Astrocyte of the spinal cord (primary cell): Measurements from ENCODE around the gene HMGB2.
A peak's percentile ranks its signal among the peaks of the same experiment; 100 is the strongest.

Source experiments
- DNase-seq: peaks from one replicate; pipeline ENCODE4 v3.0.0; 2011; ENCODE audit warnings: low read depth, low spot score
- H3K4me3 ChIP-seq: 2 replicates; pipeline ENCODE4 v1.5.1; 2011; ENCODE audit warnings: low read depth, mild to moderate bottlenecking, low read length, moderate library complexity
- in situ Hi-C: cut with HindIII; loops from 2 replicates; pipeline ENCODE4 v1.10.0; 2017; ENCODE audit warnings: low sequenced_read_pairs
- TF ChIP-seq, protein P1 (sequence below): IDR thresholded peaks from 2 replicates; pipeline ENCODE4 v1.5.1; 2012; ENCODE audit warnings: low read depth, mild to moderate bottlenecking, low read length, inconsistent platforms

The HMGB2 gene

DNA sequence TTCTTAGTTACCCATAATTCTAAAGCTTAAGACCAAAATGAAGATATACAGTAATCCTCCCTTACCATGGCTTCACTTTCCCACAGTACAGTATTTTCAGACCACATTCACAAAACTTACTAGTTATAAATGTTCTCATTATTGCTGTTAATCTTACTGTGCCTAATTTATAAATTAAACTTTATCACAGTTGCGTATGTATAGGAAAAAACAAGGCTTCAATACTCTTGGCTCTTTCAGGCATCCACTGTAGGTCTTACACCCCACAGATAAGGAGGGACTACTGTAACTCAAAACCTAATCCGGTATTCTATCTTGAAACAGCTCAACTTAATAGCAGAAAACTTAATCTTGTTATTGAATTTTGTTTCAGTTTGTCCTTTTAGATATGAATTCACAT lies 3.6 kb downstream of the HMGB2 start:
- in situ Hi-C loops, result no loop called here
- TF ChIP-seq, protein P1, sequence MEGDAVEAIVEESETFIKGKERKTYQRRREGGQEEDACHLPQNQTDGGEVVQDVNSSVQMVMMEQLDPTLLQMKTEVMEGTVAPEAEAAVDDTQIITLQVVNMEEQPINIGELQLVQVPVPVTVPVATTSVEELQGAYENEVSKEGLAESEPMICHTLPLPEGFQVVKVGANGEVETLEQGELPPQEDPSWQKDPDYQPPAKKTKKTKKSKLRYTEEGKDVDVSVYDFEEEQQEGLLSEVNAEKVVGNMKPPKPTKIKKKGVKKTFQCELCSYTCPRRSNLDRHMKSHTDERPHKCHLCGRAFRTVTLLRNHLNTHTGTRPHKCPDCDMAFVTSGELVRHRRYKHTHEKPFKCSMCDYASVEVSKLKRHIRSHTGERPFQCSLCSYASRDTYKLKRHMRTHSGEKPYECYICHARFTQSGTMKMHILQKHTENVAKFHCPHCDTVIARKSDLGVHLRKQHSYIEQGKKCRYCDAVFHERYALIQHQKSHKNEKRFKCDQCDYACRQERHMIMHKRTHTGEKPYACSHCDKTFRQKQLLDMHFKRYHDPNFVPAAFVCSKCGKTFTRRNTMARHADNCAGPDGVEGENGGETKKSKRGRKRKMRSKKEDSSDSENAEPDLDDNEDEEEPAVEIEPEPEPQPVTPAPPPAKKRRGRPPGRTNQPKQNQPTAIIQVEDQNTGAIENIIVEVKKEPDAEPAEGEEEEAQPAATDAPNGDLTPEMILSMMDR, result no peak
- DNase-seq, result no peak
- H3K4me3 ChIP-seq, result no peak overlapping the region

DNA sequence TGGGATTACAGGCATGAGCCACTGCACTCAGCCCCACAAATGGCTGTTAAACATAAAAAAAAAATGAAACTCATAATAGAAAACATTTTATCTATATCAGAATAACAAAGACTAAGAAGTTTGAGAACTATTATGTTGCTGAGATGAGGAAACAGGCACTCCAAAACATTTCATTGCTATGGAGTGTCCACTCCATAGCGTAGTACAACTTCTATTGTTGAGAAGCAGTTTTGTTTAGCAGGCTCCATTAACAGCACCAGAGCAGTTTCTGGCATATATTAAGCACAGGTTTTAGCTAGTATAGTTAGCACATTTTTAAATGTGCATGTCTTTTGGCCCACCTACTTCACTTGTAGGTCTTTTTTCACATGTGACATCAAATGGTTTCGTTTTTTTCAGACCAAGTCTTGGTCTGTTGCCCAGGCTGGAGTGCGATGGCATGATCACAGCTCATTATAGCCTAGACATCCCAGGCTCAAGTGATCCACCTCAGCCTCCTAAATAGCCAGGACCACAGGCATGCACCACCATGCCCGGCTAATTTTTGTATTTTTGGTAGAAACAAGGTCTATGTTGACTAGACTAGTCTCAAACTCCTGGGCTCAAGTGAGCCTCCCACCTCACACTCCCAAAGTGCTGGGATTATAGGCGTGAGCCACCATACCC lies 5.8 kb downstream of the HMGB2 start:
- in situ Hi-C loops, result no loop called here
- no peak overlapping the region for H3K4me3 ChIP-seq
- TF ChIP-seq, protein P1, result no peak
- no peak for DNase-seq

DNA sequence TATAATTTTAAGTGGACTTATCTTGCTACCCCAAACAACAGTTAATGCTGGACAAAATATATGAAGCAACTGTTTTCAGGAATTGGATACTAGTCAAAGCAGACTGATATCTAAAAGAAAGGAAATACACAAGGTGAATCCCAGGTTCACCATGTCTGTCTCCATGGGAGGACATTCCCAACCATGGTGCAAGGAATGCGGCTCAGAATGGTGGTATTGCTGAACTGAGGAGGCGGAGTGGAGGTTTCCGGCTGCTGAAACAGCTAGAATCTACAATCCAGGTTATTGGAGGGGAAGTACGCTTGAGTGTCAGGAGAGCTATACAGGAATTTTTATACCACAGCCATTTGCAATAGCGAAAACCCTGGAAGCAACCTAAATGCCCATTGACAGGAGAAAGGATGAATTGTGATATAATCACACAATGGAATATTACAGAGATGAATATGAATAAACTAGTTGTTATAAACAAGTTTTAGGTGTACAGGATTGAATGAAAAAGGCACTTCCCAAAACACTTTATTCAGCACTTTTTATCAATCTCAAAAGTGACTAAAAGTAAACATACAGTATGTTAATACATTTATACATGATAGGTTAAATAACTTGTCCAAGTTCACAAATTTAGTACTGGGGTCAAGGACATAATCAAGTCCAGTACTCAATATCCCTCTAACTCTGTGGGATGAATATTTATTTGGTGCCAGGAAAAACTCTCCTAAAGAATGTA lies 9.0 kb downstream of the HMGB2 start:
- no peak for DNase-seq
- in situ Hi-C loops, result no loop called here

DNA sequence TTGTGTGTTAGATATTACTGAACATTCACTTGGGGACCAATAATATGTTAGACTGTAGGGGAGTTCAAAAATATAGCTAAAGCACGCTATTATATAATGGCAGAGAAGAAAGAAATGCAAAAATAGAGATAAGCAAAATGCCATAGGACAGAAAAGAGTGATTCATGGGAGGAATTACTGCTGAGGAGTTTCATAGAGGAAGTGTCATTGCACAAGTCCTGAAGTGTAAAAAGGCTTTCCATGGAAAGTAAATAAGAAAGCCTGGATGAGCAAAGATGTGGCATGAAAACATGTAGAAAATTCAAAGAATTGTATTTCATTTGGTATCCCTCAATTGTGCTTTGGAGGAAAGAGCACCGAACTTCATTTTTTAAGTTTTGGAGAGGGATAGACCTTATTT lies 14.5 kb downstream of the HMGB2 start:
- no peak overlapping the region for H3K4me3 ChIP-seq
- TF ChIP-seq, protein P1, result no peak
- no peak for DNase-seq
- in situ Hi-C loops, result no loop called here

More for the DNA sequence above, 9.0 kb downstream of the HMGB2 start:
- TF ChIP-seq, protein P1, result no peak
- no peak overlapping the region for H3K4me3 ChIP-seq

DNA sequence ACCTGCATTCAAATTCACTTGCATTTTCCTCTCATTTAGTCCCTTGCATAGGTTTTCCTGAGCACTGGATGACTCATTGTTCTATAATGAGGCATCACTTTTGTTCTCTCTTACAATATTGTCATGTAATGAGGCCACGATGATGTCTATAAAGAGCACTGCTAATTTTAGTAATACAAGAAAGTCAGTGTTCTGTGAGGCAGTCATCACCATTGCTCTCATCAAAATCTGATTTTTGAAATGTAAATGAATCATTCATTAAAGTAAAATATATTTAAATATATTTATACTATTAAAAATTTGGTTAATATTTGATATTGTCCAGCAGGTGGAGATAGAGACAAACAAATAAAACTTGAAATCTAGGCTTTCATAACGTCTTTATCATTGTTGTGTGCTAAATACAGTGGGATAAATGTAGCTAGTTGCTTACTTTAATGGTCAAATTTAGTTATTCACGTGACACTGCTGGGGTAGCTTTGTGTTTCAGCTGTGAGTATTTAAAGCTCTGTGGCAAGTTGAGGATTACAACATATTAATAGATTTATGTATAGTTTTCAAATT lies 15.4 kb downstream of the HMGB2 start:
- no peak overlapping the region for H3K4me3 ChIP-seq
- peak; percentile 74 for DNase-seq
- TF ChIP-seq, protein P1, result peak; percentile 16
- in situ Hi-C loops, result no loop called here

DNA sequence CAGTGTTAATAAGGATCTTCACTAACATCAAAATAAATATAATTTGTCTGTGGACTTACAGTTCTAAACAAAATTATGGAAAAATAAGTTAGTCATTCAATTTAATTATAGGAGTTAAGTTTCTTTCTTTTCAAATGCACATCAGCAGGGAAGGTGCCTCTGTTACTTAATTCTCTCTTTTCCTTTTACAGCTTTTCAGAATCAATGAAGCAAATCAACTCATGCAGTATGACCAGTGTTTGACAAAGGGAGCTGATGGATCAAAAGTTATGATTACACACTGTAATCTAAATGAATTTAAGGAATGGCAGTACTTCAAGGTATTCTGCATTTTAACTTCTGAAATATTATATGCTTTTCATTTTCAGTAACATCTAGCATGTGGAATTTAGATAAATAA lies 15.9 kb downstream of the HMGB2 start:
- DNase-seq, result no peak

More for the DNA sequence above, 15.9 kb downstream of the HMGB2 start:
- TF ChIP-seq, protein P1, result no peak
- H3K4me3 ChIP-seq, result no peak overlapping the region
- in situ Hi-C loops, result no loop called here
